GM19025 (cell line): ENCODE measurements around the gene XKR8.
"Not testable (repeated sequence)": the region's sequence is repeated elsewhere in the genome, so short reads cannot be mapped to it uniquely, and the experiment has no call there.

Source experiments
- ATAC-seq: cut with Tn5 transposase; IDR thresholded peaks from one replicate; pipeline ENCODE4 v1.9.1; 2021; ENCODE audit warnings: mild to moderate bottlenecking, low read depth, moderate library complexity; ENCODE audit not compliant: unreplicated experiment

XKR8 gene

GRCh38 chr1:27981145-27981544 lies 21.4 kb downstream of the XKR8 start:
- no peak for ATAC-seq

GRCh38 chr1:27990920-27991537 lies 31.3 kb downstream of the XKR8 start:
- ATAC-seq = no peak

GRCh38 chr1:27992276-27992675 lies 32.5 kb downstream of the XKR8 start:
- no peak for ATAC-seq

DNA sequence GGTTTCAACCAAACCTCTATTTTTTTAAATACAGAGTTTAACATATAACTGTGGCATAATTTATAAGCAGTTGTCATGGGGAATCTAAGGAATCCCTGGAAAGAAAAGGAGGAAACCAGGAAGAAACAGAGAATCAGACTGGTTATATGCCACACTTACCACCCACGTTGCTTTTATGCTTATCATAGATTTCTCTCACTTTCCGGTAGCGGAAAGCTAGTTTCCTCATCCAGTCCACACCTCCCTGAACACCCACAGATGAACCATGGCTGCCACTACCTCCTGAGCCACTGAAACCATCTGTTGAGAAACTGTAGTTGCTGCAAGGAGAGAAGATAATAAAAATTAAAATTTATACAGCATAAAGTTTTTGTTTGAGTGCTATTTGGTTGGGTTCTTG lies 33.5 kb downstream of the XKR8 start:
- ATAC-seq = no peak

- ATAC-seq = no peak
These were observed 34.3 kb downstream of the XKR8 start for GRCh38 chr1:27994060-27994459.

DNA sequence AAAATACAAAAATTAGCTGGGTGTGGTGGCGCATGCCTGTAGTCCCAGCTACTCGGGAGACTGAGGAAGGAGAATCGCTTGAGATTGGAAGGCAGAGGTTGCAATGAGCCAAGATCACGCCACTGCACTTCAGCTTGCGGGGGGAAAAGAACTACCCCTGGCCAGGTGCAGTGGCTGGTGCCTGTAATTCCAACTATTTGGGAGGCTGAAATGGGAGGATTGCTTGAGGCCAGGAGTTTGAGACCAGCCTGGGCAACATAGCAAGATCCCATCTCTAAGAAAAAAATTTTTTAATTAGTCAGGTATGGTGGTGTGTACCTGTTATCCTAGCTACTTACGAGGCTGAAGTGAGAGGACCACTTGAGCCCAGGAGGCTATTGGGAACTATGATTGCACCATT lies 34.8 kb downstream of the XKR8 start:
- ATAC-seq = not testable (repeated sequence)

- ATAC-seq = no peak
These were observed 39.3 kb downstream of the XKR8 start for GRCh38 chr1:27999055-27999454.

DNA sequence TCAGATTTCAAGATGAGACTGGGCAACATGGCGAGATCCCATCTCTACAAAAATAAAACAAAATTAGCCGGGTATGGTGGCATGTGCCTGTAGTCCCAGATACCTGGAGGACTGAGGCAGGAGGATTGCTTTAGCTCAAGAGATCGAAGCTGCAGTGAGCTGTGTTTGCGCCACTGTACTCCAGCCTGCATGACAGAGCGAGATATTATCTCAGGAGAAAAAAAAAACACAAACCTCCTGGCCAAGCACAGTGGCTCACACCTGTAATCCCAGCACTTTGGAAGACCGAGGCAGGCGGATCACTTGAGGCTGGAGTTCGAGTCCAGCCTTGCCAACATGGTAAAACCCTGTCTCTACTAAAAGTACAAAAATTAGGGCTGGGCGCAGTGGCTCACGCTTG lies 42.8 kb downstream of the XKR8 start:
- ATAC-seq = no peak

GRCh38 chr1:28003117-28003516 lies 43.3 kb downstream of the XKR8 start:
- not testable (repeated sequence) for ATAC-seq

- no peak for ATAC-seq
These were observed 51.2 kb downstream of the XKR8 start for GRCh38 chr1:28010969-28011368.
